Psoas muscle (tissue), 8 donors: ENCODE results near the gene GRAP2. TPM values are rescaled to one million over a fixed set of nuclear protein-coding genes. Genes with fewer than 3 reads are reported as not detected.
"Not testable (repeated sequence)": the region's sequence is repeated elsewhere in the genome, so short reads cannot be mapped to it uniquely, and the experiment has no call there.

Experiments used
- ATAC-seq, 4 donors: fragments of 200-7000 bp; cut with Tn5 transposase; one replicate each; pipeline ENCODE4 v1.9.1; 2020; ENCODE audit warnings: moderate library complexity in 3 of 4, mild to moderate bottlenecking in 2 of 4
- DNase-seq, 2 donors: peaks; one replicate each; pipeline ENCODE4 v3.0.0-alpha.2; 2020
- H3K27ac ChIP-seq: fragments of 200-600 bp; one replicate; pipeline ENCODE4 v1.8.0; 2022
- H3K27me3 ChIP-seq, 3 donors: fragments of 200-600 bp in 1 of 3; one replicate each; pipeline versions ENCODE4 v1.6.1 to v1.8.0; 2013 to 2022; ENCODE audit warnings: low read length in 2 of 3, mild to moderate bottlenecking in 2 of 3, moderate library complexity in 1 of 3; ENCODE audit not compliant: insufficient read depth in 3 of 3
- H3K36me3 ChIP-seq, 2 donors: fragments of 200-600 bp in 1 of 2; one replicate each; pipeline versions ENCODE4 v1.6.1 to v1.8.0; 2013 to 2022; ENCODE audit warnings: low read depth in 1 of 2, mild to moderate bottlenecking in 1 of 2, moderate library complexity in 1 of 2; ENCODE audit not compliant: insufficient read depth in 1 of 2
- H3K4me1 ChIP-seq: fragments of 200-600 bp; one replicate; pipeline ENCODE4 v1.8.0; 2022
- H3K4me3 ChIP-seq: fragments of 200-600 bp; one replicate; pipeline ENCODE4 v1.8.0; 2022; ENCODE audit warnings: mild to moderate bottlenecking
- H3K9me3 ChIP-seq: fragments of 200-600 bp; one replicate; pipeline ENCODE4 v1.8.0; 2022
- WGBS, 3 donors: extraction: QIAGEN DNeasy Blood & Tissue Kit; methylation state at CpG; one replicate each; pipeline versions ENCODE4 v1.1.6 to v1.1.7; 2013; 5-methylcytosine and 5-hydroxymethylcytosine counted together
- intact Hi-C, 2 donors: fragments of 100-400 bp; cut with DNase I; formaldehyde crosslinking; loops; one replicate each; pipeline versions ENCODE4 v1.11.0 to v1.14.2; 2022
- polyA plus RNA-seq, 3 donors: library from polyadenylated mRNA; stranded (reverse); fragments of 200-250 nt; gene quantifications; one replicate each; pipeline ENCODE4 v1.2.3, GENCODE V29; 2013
- total RNA-seq, 4 donors: library from RNA; stranded (reverse); fragmentation: NEBNext Ultra II Directional in 2 of 4; extraction: Animal tissue kit (Norgen Biotek cat#: 25700) in 2 of 4; gene quantifications; one replicate each; pipeline versions ENCODE4 v1.2.1 to v1.2.4, GENCODE V29; 2021 to 2023
- TF ChIP-seq, protein P1 (sequence below): fragments of 200-600 bp; IDR thresholded peaks from one replicate; pipeline ENCODE4 v1.8.0; 2022; ENCODE audit warnings: antibody characterized with exemption
- donor health status: healthy with polysubstance abuse.
- donor health status: DM: no; HTN: no; CAD: no; lungs with moderate emphysema.
- donor health status: Bipolar disorder and iron deficiency.
- donor health status: healthy.
- donor health status: DM: yes; HTN: yes; CAD: no.
- donor health status: DM: no; HTN: no; CAD: no.
- donor health status: DM: no; HTN: no; CAD: no.
- donor health status: DM: yes; HTN: yes; CAD: no.

GRAP2 gene
- total and polyA plus RNA-seq, 7 donors: 0.18 to 0.88 (median 0.33) TPM

DNA sequence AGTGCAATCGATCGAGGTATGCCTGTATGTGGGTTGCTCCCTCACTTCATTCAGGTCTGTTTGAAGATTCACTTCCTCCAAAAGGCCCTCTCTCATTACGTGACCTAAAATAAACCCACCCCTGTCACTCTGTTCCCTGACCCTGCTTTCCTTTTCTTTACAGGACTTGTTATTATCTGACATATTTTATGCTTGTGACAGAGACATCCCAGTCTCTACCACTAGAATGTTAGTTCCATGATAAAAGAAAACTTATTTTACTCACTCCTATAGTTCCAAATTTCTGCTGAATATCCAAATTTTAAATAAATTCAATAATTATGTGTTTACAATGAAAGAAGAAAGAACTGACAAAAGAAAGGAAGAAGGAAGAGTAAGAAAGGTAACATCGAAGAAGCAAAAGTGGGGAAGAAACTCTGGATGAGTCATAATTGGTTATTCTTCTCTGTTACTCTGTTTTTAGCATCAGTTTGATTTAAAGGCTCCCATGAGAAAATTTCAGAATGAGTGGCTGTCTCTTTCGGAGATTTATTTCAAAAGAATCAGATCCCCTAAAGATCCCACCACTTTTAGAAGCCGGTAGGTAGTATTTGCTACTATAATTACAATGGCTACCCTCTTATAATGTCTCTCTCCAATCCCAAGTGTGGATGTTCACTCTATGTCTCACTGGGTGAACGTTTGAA, 40.8 kb upstream of the GRAP2 start:
- H3K27me3 ChIP-seq: peaks cover 3 to 36% (median 5%) of the 10 kb centered on the region in 3 donors
- no peaks in the 10 kb centered on the region for H3K9me3 ChIP-seq
- no peaks in the 10 kb centered on the region for H3K4me1 ChIP-seq
- WGBS, 3 donors: 58 to 65% (median 62%) methylated on average over 7 of the region's 7 CpGs
- H3K4me3 ChIP-seq: no peak overlapping the region
- no peak for ATAC-seq
- H3K27ac ChIP-seq: no peak overlapping the region
- DNase-seq: no peak
- H3K36me3 ChIP-seq: no peaks in the 10 kb centered on the region
- intact Hi-C loops: no loop called here
- TF ChIP-seq, protein P1, sequence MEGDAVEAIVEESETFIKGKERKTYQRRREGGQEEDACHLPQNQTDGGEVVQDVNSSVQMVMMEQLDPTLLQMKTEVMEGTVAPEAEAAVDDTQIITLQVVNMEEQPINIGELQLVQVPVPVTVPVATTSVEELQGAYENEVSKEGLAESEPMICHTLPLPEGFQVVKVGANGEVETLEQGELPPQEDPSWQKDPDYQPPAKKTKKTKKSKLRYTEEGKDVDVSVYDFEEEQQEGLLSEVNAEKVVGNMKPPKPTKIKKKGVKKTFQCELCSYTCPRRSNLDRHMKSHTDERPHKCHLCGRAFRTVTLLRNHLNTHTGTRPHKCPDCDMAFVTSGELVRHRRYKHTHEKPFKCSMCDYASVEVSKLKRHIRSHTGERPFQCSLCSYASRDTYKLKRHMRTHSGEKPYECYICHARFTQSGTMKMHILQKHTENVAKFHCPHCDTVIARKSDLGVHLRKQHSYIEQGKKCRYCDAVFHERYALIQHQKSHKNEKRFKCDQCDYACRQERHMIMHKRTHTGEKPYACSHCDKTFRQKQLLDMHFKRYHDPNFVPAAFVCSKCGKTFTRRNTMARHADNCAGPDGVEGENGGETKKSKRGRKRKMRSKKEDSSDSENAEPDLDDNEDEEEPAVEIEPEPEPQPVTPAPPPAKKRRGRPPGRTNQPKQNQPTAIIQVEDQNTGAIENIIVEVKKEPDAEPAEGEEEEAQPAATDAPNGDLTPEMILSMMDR: no peak

DNA sequence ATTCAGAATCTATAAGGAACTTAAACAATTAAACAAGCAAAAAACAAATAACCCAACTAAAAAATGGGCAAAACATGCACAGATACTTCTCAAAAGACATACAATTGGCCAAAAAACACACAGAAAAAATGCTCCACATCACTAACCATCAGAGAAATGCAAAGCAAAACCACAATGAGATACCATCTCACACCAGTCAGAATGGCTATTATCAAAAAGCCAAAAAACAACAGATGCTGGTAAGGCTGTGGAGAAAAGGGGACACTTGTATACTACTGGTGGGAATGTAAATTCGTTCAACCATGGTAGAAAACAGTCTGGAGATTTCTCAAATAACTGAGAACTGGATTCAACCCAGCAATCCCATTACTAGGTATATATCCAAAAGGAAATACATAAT, 32.1 kb upstream of the GRAP2 start:
- 42 to 83% (median 49%) methylated on average over 1 of the region's 1 CpG for WGBS, 3 donors
- DNase-seq (no peak), ATAC-seq (no peak)
- Histone ChIP-seq H3K4me3 (no peak overlapping the region), H3K4me1 (no peaks in the 10 kb centered on the region), H3K27ac (no peak overlapping the region), H3K9me3 (peaks cover 4% of the 10 kb centered on the region), H3K27me3 (peaks cover 0 to 26% (median 2%) of the 10 kb centered on the region in 3 donors), H3K36me3 (no peaks in the 10 kb centered on the region)
- TF ChIP-seq, protein P1: no peak
- intact Hi-C loops: no loop called here

DNA sequence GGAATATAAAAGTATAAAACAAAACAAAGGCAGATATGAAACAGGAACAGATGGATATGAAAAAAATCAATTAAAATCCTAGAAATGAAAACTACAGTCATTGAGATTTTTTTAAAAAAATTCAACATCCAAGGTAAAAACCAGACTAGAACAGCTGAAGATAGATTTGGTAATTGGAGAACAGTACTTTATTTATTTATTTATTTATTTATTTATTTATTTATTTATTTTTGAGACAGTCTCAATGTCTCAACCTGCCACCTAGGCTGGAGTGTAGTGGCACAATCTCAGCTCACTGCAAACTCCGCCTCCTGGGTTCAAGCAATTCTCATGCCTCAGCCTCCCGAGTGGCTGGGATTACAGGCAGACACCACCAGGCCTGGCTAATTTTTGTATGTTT, 31.1 kb upstream of the GRAP2 start:
- 86 to 92% (median 90%) methylated on average over 2 of the region's 2 CpGs for WGBS, 3 donors
- H3K9me3 ChIP-seq, intact Hi-C loops, ATAC-seq, H3K4me1 ChIP-seq, H3K36me3 ChIP-seq, H3K4me3 ChIP-seq, DNase-seq, H3K27ac ChIP-seq: not testable (repeated sequence)
- peaks cover 0 to 19% (median 2%) of the 10 kb centered on the region in 3 donors for H3K27me3 ChIP-seq

DNA sequence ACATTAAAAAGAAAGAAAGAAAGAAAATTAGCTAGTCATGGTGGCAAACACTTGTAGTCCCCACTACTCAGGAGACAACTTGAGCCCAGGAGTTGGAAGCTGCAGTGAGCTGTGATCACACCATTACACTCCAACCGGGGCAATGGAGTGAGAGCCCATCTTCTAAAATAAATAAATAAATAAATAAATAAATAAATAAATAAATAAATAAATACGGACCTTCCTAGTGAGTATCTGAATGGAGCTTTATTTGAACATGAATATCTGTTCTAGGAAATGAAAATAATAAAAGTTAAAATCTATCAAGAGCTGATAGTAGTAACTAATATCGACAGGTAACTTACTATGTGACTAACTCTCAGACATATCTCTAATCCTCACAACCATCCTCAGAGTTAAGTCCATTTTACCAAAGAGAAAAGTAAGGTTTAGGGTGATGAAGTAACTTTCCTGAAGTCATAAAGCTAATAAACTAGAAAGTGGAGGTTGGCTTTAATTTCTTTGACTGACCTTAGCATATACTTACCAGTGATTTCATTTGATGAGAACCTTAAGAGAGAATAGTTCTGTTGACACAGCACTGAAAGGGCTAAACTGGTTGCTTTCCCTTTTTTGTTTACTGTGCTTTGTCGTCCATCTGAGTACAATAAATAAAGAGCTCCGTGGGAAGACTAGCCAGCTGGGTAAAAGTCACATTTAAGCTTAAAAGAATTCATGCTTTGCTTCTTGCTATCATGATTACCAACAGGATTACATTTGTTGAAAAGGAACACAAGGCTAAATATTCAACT, 29.7 kb upstream of the GRAP2 start:
- no peak overlapping the region for H3K4me3 ChIP-seq
- no peak overlapping the region for H3K27ac ChIP-seq
- peaks cover 4% of the 10 kb centered on the region for H3K9me3 ChIP-seq
- H3K4me1 ChIP-seq: no peaks in the 10 kb centered on the region
- 61 to 64% (median 64%) methylated on average over 5 of the region's 5 CpGs for WGBS, 3 donors
- TF ChIP-seq, protein P1: no peak
- ATAC-seq (no peak), DNase-seq (no peak)
- intact Hi-C loops: no loop called here
- no peaks in the 10 kb centered on the region for H3K36me3 ChIP-seq
- H3K27me3 ChIP-seq: peaks cover 0 to 15% (median 2%) of the 10 kb centered on the region in 3 donors

DNA sequence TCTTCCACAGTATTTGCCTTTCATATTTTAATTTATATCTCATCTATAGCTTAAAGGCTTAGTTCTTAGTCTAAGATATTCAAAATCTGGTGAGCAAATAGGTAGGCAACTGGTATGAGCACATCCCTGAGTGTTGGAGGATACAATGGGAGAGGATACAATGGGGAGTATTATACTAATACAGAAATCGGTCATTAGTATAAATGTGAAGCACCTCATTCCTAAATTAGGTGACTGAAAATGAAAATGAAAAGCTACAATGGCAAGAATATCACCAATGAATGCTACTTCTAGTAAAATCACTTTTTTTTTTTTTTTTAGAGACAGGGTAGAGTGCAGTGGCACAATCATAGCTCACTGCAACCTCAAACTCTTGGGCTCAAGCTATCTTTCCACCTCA, 28.3 kb upstream of the GRAP2 start:
- no peak overlapping the region for H3K27ac ChIP-seq
- DNase-seq (no peak), ATAC-seq (no peak)
- TF ChIP-seq, protein P1: no peak
- peaks cover 4% of the 10 kb centered on the region for H3K9me3 ChIP-seq
- no peaks in the 10 kb centered on the region for H3K36me3 ChIP-seq
- WGBS, 3 donors: 83 to 90% (median 88%) methylated on average over 1 of the region's 1 CpG
- intact Hi-C loops: no loop called here
- H3K4me1 ChIP-seq: no peaks in the 10 kb centered on the region
- H3K4me3 ChIP-seq: no peak overlapping the region
- peaks cover 0 to 12% (median 7%) of the 10 kb centered on the region in 3 donors for H3K27me3 ChIP-seq
